WTC11 (cell line): ENCODE data around the gene MSI2.
"Not testable (repeated sequence)": the region's sequence is repeated elsewhere in the genome, so short reads cannot be mapped to it uniquely, and the experiment has no call there.

ENCODE experiments used
- CREB1 ChIP-seq: sonication (generic); formaldehyde crosslinking; IDR thresholded peaks from 2 replicates; pipeline ENCODE4 v1.8.0; 2023; ENCODE audit warnings: mild to moderate bottlenecking, missing genetic modification reagents
- CTCF ChIP-seq: fragments of 200-600 bp; IDR thresholded peaks from 2 replicates; pipeline ENCODE4 v1.8.0; 2022; ENCODE audit warnings: antibody characterized with exemption
- STAT6 ChIP-seq: sonication (generic); formaldehyde crosslinking; conservative IDR thresholded peaks from 2 replicates; pipeline ENCODE4 v1.8.1; 2023; ENCODE audit warnings: mild to moderate bottlenecking, low read depth, missing genetic modification reagents, moderate library complexity

- TF ChIP-seq CREB1 (CRISPR knock-in tag); CTCF; STAT6 (CRISPR knock-in tag): not testable (repeated sequence)
Measured at GRCh38 chr17:57621791-57622190, 365.5 kb downstream of the MSI2 start.
